ENCODE results near the gene E2F1.

- TF ChIP-seq CTCF (IDR thresholded peaks at IDR 0.05): no peak
- no peak for TF ChIP-seq EP300 (IDR thresholded peaks at IDR 0.05)
- no peak for TF ChIP-seq POLR2AphosphoS5 (IDR thresholded peaks at IDR 0.05)
- TF ChIP-seq POLR2A (IDR thresholded peaks at IDR 0.05): no peak
These were observed 58.5 kb downstream of the E2F1 start for GRCh38 chr20:33627577-33628216.
